Esophagus squamous epithelium (tissue), 5 donors: ENCODE data around the gene C4A. TPM values are rescaled to one million over a fixed set of nuclear protein-coding genes. Genes with fewer than 3 reads are reported as not detected.
"Not testable (repeated sequence)": the region's sequence is repeated elsewhere in the genome, so short reads cannot be mapped to it uniquely, and the experiment has no call there.

Experiments used
- DNase-seq: peaks from one replicate; lab custom pipeline; 2025; lab: John Stamatoyannopoulos, UW
- H3K27ac ChIP-seq, 4 donors: fragments of 200-600 bp; sonication (generic); one replicate each; pipeline ENCODE4 v1.5.1; 2016 to 2019; ENCODE audit warnings: mild to moderate bottlenecking in 1 of 4
- H3K27me3 ChIP-seq, 4 donors: fragments of 200-600 bp; sonication (generic); 1 replicate in 3 of 4; 2 replicates in 1 of 4; pipeline versions ENCODE4 v1.5.1 to v1.6.0; 2017 to 2021; ENCODE audit warnings: antibody characterized with exemption in 1 of 4
- H3K36me3 ChIP-seq, 3 donors: fragments of 200-600 bp; sonication (generic); one replicate each; pipeline ENCODE4 v1.5.1; 2016 to 2019
- H3K4me1 ChIP-seq, 3 donors: fragments of 200-600 bp; sonication (generic); one replicate each; pipeline ENCODE4 v1.5.1; 2017 to 2019
- H3K4me3 ChIP-seq, 4 donors: fragments of 200-600 bp; sonication (generic); 1 replicate in 3 of 4; 2 replicates in 1 of 4; pipeline ENCODE4 v1.5.1; 2016 to 2019; ENCODE audit warnings: mild to moderate bottlenecking in 2 of 4, moderate library complexity in 1 of 4
- H3K9me3 ChIP-seq, 3 donors: fragments of 200-600 bp; sonication (generic); one replicate each; pipeline ENCODE4 v1.5.1; 2016 to 2019
- POLR2A ChIP-seq, 4 donors: fragments of 450-650 bp; IDR thresholded peaks; one replicate each; pipeline ENCODE4 v1.6.1; 2017; ENCODE audit warnings: antibody characterized with exemption in 4 of 4, mild to moderate bottlenecking in 4 of 4, moderate library complexity in 3 of 4
- WGBS, 2 donors: methylation state at CpG; one replicate each; pipeline ENCODE4 v1.1.5; 2018; 5-methylcytosine and 5-hydroxymethylcytosine counted together
- intact Hi-C: fragments of 100-400 bp; cut with DNase I; formaldehyde crosslinking; loops from one replicate; pipeline ENCODE4 v1.15.0; 2022
- total RNA-seq, 4 donors: library from RNA; depleted of rRNA; stranded (reverse); fragments of >200 nt; gene quantifications; one replicate each; pipeline ENCODE4 v1.1.0, GENCODE V29; 2016
- TF ChIP-seq, protein P1 (sequence below), 6 experiments: fragments of 450-650 bp in 4 of 6; fragments of 200-600 bp in 2 of 6; sonication (generic) in 2 of 6; IDR thresholded peaks; one replicate each; pipeline ENCODE4 v1.5.1; 2016 to 2019; ENCODE audit warnings: antibody characterized with exemption in 6 of 6, mild to moderate bottlenecking in 4 of 6, moderate library complexity in 4 of 6
- donor health status: DM: yes; HTN: yes; CAD: no.

Gene C4A
- total RNA-seq, 4 donors from 2014 or later, result 2.0 to 11.8 (median 5.2) TPM

DNA sequence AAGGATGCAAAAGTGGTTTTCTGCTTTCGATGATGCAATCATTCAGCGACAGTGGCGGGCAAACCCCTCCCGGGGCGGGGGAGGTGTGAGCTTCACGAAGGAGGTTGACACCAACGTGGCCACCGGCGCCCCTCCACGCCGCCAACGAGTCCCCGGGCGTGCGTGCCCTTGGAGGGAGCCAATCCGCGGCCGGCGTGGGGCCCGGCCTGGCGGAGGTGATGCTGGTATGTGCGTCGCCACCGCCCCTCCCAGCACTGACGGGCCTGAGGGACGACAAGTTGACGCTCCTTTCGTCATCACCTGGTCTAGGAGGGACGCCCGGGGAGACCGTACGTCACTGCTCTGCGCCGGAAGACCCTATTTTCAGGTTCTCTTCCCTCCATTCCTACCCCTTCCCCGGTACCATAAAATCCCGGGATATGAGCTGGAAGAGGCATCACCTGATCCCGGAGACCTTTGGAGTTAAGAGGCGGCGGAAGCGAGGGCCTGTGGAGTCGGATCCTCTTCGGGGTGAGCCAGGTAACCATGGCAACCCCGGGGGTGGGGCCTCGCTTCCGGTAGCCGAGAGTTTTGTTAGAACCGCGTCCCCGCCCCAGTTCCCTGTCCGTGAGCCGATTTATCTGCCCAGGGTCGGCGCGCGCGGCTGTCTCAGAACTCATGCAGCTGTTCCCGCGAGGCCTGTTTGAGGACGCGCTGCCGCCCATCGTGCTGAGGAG is 9.7 kb upstream of the C4A start, which contains the start of gene DXO:
Gene DXO, minus strand, starts transcription at position 146 of the 716 bp plus-strand sequence. CDS start 463 bp downstream, outside the sequence.
- Histone ChIP-seq H3K27ac (peak within 1 kb of the TSS; percentile 95 to 99 (median 98)), H3K9me3 (no peaks in the 10 kb centered on the region), H3K27me3 (no peaks in the 10 kb centered on the region), H3K4me1 (peaks cover 13 to 39% (median 22%) of the 10 kb centered on the region in 3 donors), H3K36me3 (peaks cover 18 to 36% (median 22%) of the 10 kb centered on the region in 3 donors), H3K4me3 (peak within 1 kb of the TSS; percentile 66 to 81 (median 78))
- WGBS, 2 donors, result 0% methylated on average over 7 to 20 of the region's 62 CpGs
- intact Hi-C loops, result no loop called here
- DNase-seq, result peak; percentile 89
- TF ChIP-seq, protein P1, sequence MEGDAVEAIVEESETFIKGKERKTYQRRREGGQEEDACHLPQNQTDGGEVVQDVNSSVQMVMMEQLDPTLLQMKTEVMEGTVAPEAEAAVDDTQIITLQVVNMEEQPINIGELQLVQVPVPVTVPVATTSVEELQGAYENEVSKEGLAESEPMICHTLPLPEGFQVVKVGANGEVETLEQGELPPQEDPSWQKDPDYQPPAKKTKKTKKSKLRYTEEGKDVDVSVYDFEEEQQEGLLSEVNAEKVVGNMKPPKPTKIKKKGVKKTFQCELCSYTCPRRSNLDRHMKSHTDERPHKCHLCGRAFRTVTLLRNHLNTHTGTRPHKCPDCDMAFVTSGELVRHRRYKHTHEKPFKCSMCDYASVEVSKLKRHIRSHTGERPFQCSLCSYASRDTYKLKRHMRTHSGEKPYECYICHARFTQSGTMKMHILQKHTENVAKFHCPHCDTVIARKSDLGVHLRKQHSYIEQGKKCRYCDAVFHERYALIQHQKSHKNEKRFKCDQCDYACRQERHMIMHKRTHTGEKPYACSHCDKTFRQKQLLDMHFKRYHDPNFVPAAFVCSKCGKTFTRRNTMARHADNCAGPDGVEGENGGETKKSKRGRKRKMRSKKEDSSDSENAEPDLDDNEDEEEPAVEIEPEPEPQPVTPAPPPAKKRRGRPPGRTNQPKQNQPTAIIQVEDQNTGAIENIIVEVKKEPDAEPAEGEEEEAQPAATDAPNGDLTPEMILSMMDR (IDR thresholded peaks at IDR 0.05), result no peak
- peak in 3 of 4 donors; percentile 57 to 67 (median 57) for TF ChIP-seq POLR2A (IDR thresholded peaks at IDR 0.05)

DNA sequence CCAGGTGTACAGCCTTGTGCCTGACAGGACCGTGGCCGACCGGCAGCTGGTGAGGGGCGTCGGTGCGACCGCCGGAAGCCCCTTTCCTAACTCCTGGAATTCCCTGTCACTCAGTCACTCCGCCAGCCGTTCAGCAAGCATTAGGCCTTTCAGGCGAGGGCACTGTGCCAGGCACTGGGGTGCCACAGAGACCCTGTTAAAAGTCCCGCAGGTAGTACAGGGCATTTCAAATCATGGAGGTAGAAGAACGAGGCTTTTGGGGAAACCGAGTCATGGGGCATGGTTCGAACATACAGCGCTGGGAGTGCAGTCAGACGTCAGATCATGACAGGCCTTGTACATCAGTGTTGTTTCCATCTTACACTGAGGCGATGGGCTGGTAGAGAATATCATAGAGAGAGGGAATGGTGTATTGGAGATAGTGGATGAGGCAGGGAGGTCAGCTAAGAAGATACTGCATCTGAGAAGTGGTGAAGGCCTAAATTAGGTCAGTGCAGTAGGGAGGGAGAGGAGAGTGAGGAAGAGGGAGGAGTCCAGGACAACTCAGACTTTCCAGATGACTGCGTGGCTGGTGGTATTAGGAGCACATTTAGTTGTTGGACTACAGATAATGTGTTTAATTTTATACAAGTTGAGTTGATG is 9.0 kb upstream of the C4A start:
- no peaks in the 10 kb centered on the region for H3K9me3 ChIP-seq
- DNase-seq, result no peak
- WGBS, 2 donors, result 17 to 18% methylated on average over 7 of the region's 19 CpGs
- peak overlapping the region; percentile 66 to 81 (median 78) for H3K4me3 ChIP-seq
- TF ChIP-seq, protein P1 (IDR thresholded peaks at IDR 0.05), result no peak
- no peak for TF ChIP-seq POLR2A (IDR thresholded peaks at IDR 0.05)
- no peaks in the 10 kb centered on the region for H3K27me3 ChIP-seq
- peaks cover 14 to 30% (median 16%) of the 10 kb centered on the region in 3 donors for H3K36me3 ChIP-seq
- peaks cover 13 to 39% (median 22%) of the 10 kb centered on the region in 3 donors for H3K4me1 ChIP-seq
- H3K27ac ChIP-seq, result peak overlapping the region; percentile 95 to 99 (median 98)
- intact Hi-C loops, result no loop called here

DNA sequence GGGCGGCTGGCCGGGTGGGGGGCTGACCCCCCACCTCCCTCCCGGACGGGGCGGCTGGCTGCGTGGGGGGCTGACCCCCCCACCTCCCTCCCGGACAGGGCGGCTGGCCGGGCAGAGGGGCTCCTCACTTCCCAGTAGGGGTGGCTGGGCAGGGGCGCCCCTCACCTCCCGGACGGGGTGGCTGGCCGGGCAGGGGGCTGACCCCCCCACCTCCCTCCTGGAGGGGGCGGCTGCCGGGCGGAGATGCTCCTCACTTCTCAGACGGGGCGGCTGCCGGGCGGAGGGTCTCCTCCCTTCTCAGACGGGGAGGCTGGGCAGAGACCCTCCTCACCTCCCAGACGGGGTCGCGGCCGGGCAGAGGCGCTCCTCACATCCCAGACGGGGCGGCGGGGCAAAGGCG is 5.8 kb upstream of the C4A start:
- H3K27ac ChIP-seq, H3K9me3 ChIP-seq, H3K27me3 ChIP-seq, intact Hi-C loops, H3K4me3 ChIP-seq, DNase-seq: not testable (repeated sequence)
- no CpG with 5 or more reads among the region's 30 CpGs for WGBS, 2 donors
- Histone ChIP-seq H3K36me3 (peaks cover 0 to 22% (median 0%) of the 10 kb centered on the region in 3 donors), H3K4me1 (peaks cover 9 to 24% (median 14%) of the 10 kb centered on the region in 3 donors)

DNA sequence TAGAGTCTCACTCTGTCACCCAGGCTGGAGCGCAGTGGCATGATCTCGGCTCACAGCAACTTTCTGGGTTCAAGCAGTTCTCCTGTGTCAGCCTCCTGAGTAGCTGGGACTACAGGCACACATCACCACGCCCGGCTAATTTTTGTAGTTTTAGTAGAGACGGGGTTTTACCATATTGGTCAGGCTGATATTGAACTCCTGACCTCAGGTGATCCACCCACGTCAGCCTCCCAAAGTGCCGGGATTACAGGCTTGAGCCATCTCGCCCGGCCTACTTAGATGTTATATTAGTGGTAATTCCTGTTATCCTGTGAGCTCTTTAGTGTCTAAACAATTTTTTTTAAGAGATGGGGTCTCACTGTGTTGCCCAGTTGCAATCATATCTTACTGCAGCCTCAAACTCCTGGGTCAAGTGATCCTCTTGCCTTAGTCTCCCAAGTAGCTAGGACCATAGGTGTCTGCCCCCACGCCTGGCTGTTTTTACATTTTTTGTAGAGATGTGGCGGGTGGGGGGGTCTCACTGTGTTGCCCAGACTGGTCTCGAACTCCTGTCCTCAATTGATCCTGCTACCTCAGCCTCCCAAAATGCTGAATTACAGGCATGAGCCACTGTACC is 3.9 kb upstream of the C4A start:
- DNase-seq, result no peak
- H3K4me3 ChIP-seq, result no peak overlapping the region
- H3K27ac ChIP-seq, result no peak overlapping the region
- H3K36me3 ChIP-seq, result peaks cover 0 to 22% (median 0%) of the 10 kb centered on the region in 3 donors
- TF ChIP-seq, protein P1 (IDR thresholded peaks at IDR 0.05), result no peak
- no peak for TF ChIP-seq POLR2A (IDR thresholded peaks at IDR 0.05)
- H3K27me3 ChIP-seq, result no peaks in the 10 kb centered on the region
- intact Hi-C loops, result no loop called here
- H3K4me1 ChIP-seq, result peaks cover 3 to 12% (median 6%) of the 10 kb centered on the region in 3 donors
- H3K9me3 ChIP-seq, result no peaks in the 10 kb centered on the region
- 94 to 96% methylated on average over 11 to 12 of the region's 12 CpGs for WGBS, 2 donors

DNA sequence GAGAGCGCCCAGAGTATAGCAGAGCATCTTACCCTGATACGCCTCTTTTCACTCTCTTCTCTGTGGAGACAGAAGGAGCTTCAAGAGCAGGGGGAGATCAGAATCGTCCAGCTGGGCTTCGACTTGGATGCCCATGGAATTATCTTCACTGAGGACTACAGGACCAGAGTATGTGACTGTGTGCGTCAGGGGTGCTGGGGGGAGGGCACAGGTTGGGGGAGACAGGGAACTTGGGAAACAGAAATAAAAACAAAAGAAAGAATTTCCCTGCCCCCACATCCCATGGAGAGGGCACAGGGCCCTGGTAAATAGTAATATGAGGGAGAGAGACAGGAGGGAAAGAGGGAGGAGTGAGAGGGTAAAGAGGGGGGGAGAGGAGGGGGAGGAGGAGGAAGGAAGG is 3.0 kb upstream of the C4A start:
- 89 to 95% methylated on average over 5 of the region's 5 CpGs for WGBS, 2 donors
- no peak for TF ChIP-seq POLR2A (IDR thresholded peaks at IDR 0.05)
- TF ChIP-seq, protein P1 (IDR thresholded peaks at IDR 0.05), result no peak

More for the DNA sequence above, 3.0 kb upstream of the C4A start:
- H3K36me3 ChIP-seq, result peaks cover 0 to 22% (median 0%) of the 10 kb centered on the region in 3 donors
- DNase-seq, result no peak
- no peak overlapping the region for H3K4me3 ChIP-seq
- intact Hi-C loops, result no loop called here
- H3K9me3 ChIP-seq, result no peaks in the 10 kb centered on the region
- H3K27me3 ChIP-seq, result no peaks in the 10 kb centered on the region
- no peak overlapping the region for H3K27ac ChIP-seq
- H3K4me1 ChIP-seq, result peaks cover 0 to 3% (median 0%) of the 10 kb centered on the region in 3 donors
